ENCODE measurements around the gene OR5M8. TPM values are rescaled to one million over a fixed set of nuclear protein-coding genes. Genes with fewer than 3 reads are reported as not detected.

The OR5M8 gene
- total and polyA plus RNA-seq, 2 donors (not counting 1 experiment from before 2014, with no cell fraction given): not detected

DNA sequence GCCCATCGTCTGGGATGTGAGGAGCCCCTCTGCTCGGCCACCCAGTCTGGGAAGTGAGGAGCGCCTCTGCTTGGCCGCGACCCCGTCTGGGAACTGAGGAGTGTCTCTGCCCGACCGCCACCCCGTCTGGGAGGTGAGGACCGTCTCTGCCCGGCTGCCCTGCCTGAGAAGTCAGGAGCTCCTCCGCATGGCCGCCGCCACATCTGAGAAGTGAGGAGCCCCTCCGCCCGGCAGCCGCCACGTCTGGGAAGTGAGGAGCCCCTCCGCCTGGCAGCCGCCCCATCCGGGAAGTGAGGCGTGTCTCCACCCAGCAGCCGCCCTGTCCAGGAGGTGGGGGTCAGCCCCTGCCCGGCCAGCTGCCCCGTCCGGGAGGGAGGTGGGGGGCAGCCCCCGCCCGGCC is 5.8 kb upstream of the OR5M8 start:
- H3K36me3 ChIP-seq (ENCODE audit: control insufficient read depth, insufficient read depth, low read length): no peaks in the 10 kb centered on the region
- no peak overlapping the region for H3K27ac ChIP-seq (ENCODE audit: insufficient read depth, low read length)
- TF ChIP-seq, protein P1, sequence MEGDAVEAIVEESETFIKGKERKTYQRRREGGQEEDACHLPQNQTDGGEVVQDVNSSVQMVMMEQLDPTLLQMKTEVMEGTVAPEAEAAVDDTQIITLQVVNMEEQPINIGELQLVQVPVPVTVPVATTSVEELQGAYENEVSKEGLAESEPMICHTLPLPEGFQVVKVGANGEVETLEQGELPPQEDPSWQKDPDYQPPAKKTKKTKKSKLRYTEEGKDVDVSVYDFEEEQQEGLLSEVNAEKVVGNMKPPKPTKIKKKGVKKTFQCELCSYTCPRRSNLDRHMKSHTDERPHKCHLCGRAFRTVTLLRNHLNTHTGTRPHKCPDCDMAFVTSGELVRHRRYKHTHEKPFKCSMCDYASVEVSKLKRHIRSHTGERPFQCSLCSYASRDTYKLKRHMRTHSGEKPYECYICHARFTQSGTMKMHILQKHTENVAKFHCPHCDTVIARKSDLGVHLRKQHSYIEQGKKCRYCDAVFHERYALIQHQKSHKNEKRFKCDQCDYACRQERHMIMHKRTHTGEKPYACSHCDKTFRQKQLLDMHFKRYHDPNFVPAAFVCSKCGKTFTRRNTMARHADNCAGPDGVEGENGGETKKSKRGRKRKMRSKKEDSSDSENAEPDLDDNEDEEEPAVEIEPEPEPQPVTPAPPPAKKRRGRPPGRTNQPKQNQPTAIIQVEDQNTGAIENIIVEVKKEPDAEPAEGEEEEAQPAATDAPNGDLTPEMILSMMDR (conservative IDR thresholded peaks at IDR 0.05 in 1 of 2, IDR thresholded peaks at IDR 0.05 in 1 of 2; ENCODE audit: low read depth in 1 of 2, low read length in 2 of 2): no peak
- no peak for TF ChIP-seq EZH2 (IDR thresholded peaks at IDR 0.05; ENCODE audit: low read length, missing control alignments)
- no peak overlapping the region for H3K9ac ChIP-seq (ENCODE audit: insufficient read depth, low read length)
- no peaks in the 10 kb centered on the region for H3K79me2 ChIP-seq (ENCODE audit: control insufficient read depth, insufficient read depth, low read length)
- no peaks in the 10 kb centered on the region for H4K20me1 ChIP-seq (ENCODE audit: control insufficient read depth, extremely low read depth, insufficient read depth, low read length)
- DNase-seq (ENCODE audit: low read depth in 2 of 2): no peak
- H3K9me3 ChIP-seq (ENCODE audit: control insufficient read depth, insufficient read depth, low read depth, low read length): no peaks in the 10 kb centered on the region
- H3K4me3 ChIP-seq (replicated peaks in 1 of 4; ENCODE audit: control extremely low read depth in 1 of 4, insufficient read depth in 1 of 4, low read depth in 3 of 4, low read length in 4 of 4): no peak overlapping the region
- no peaks in the 10 kb centered on the region for H3K4me1 ChIP-seq (ENCODE audit: control insufficient read depth, extremely low read depth, insufficient read depth, low read length)
- no peaks in the 10 kb centered on the region for H3K27me3 ChIP-seq (ENCODE audit: control insufficient read depth, insufficient read depth, low read length)
- H3K4me2 ChIP-seq (ENCODE audit: extremely low read depth, insufficient read depth, low read length): no peak overlapping the region
- H2AFZ ChIP-seq (ENCODE audit: low read length): no peak overlapping the region

- Histone ChIP-seq H3K36me3 (ENCODE audit: control insufficient read depth, insufficient read depth, low read length) (no peaks in the 10 kb centered on the region), H3K9ac (ENCODE audit: insufficient read depth, low read length) (no peak overlapping the region), H4K20me1 (ENCODE audit: control insufficient read depth, extremely low read depth, insufficient read depth, low read length) (no peaks in the 10 kb centered on the region), H3K27ac (ENCODE audit: insufficient read depth, low read length) (no peak overlapping the region), H3K4me3 (replicated peaks in 1 of 4; ENCODE audit: control extremely low read depth in 1 of 4, insufficient read depth in 1 of 4, low read depth in 3 of 4, low read length in 4 of 4) (no peak overlapping the region), H3K4me1 (ENCODE audit: control insufficient read depth, extremely low read depth, insufficient read depth, low read length) (no peaks in the 10 kb centered on the region), H3K27me3 (ENCODE audit: control insufficient read depth, insufficient read depth, low read length) (no peaks in the 10 kb centered on the region), H3K9me3 (ENCODE audit: control insufficient read depth, insufficient read depth, low read depth, low read length) (no peaks in the 10 kb centered on the region), H3K4me2 (ENCODE audit: extremely low read depth, insufficient read depth, low read length) (no peak overlapping the region), H3K79me2 (ENCODE audit: control insufficient read depth, insufficient read depth, low read length) (no peaks in the 10 kb centered on the region), H2AFZ (ENCODE audit: low read length) (no peak overlapping the region)
- TF ChIP-seq, protein P1 (conservative IDR thresholded peaks at IDR 0.05 in 1 of 2, IDR thresholded peaks at IDR 0.05 in 1 of 2; ENCODE audit: low read depth in 1 of 2, low read length in 2 of 2): no peak
- TF ChIP-seq EZH2 (IDR thresholded peaks at IDR 0.05; ENCODE audit: low read length, missing control alignments): no peak
- no peak for DNase-seq (ENCODE audit: low read depth in 2 of 2)
Measured at GRCh38 chr11:56495117-56495516, 3.9 kb upstream of the OR5M8 start.

DNA sequence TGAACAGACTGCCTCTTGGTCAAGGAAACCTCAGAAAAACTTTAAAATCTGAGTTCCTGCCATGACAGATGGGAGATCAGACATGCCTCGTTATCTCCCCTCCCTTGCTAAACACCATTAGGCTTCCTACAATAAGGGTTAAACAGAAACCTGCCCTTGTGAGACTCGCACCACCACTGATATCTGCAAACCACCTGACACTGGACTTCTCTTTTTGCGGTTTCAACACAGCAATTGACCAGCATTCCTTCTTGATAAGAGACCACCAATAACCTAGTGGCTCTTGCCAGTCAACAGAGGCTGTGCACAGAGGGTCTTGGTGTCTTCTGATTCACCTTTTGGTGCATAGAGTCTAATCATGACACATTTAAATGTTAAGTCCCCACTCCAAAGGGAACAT is 4.4 kb downstream of the OR5M8 start:
- H3K36me3 ChIP-seq (ENCODE audit: control insufficient read depth, insufficient read depth, low read length): no peaks in the 10 kb centered on the region
- no peak overlapping the region for H3K4me2 ChIP-seq (ENCODE audit: extremely low read depth, insufficient read depth, low read length)

More for the DNA sequence above, 4.4 kb downstream of the OR5M8 start:
- Histone ChIP-seq H3K4me1 (ENCODE audit: control insufficient read depth, extremely low read depth, insufficient read depth, low read length) (no peaks in the 10 kb centered on the region), H3K9me3 (ENCODE audit: control insufficient read depth, insufficient read depth, low read depth, low read length) (no peaks in the 10 kb centered on the region), H3K27me3 (ENCODE audit: control insufficient read depth, insufficient read depth, low read length) (no peaks in the 10 kb centered on the region), H3K4me3 (replicated peaks in 1 of 4; ENCODE audit: control extremely low read depth in 1 of 4, insufficient read depth in 1 of 4, low read depth in 3 of 4, low read length in 4 of 4) (no peak overlapping the region), H3K27ac (ENCODE audit: insufficient read depth, low read length) (no peak overlapping the region), H3K79me2 (ENCODE audit: control insufficient read depth, insufficient read depth, low read length) (no peaks in the 10 kb centered on the region), H2AFZ (ENCODE audit: low read length) (no peak overlapping the region), H4K20me1 (ENCODE audit: control insufficient read depth, extremely low read depth, insufficient read depth, low read length) (no peaks in the 10 kb centered on the region), H3K9ac (ENCODE audit: insufficient read depth, low read length) (no peak overlapping the region)
- TF ChIP-seq, protein P1 (conservative IDR thresholded peaks at IDR 0.05 in 1 of 2, IDR thresholded peaks at IDR 0.05 in 1 of 2; ENCODE audit: low read depth in 1 of 2, low read length in 2 of 2): no peak
- no peak for TF ChIP-seq EZH2 (IDR thresholded peaks at IDR 0.05; ENCODE audit: low read length, missing control alignments)
- DNase-seq (ENCODE audit: low read depth in 2 of 2): no peak

All from fibroblast of lung (primary cell).